ENCODE data around the gene SGMS1. TPM values are rescaled to one million over a fixed set of nuclear protein-coding genes. Genes with fewer than 3 reads are reported as not detected.

Gene SGMS1
- total RNA-seq, 1 donor from 2014 or later = 14.2 TPM

- no peak for DNase-seq
- no peaks in the 10 kb centered on the region for H3K9me3 Mint-ChIP-seq
- H3K27me3 Mint-ChIP-seq = no peaks in the 10 kb centered on the region
- no peaks in the 10 kb centered on the region for H3K36me3 Mint-ChIP-seq (ENCODE audit: low read depth)
- intact Hi-C loops (cut with micrococcal nuclease) = loop anchor here (1.0 kb wide), 1 partner anchor 7 kb away; no protein-coding TSS in a partner anchor
- H3K4me3 Mint-ChIP-seq = no peak overlapping the region
- H3K4me1 Mint-ChIP-seq = peaks cover 19% of the 10 kb centered on the region
- H3K27ac Mint-ChIP-seq = no peak overlapping the region
Observed at GRCh38 chr10:50613726-50614443, 9.9 kb downstream of the SGMS1 start.

DNA sequence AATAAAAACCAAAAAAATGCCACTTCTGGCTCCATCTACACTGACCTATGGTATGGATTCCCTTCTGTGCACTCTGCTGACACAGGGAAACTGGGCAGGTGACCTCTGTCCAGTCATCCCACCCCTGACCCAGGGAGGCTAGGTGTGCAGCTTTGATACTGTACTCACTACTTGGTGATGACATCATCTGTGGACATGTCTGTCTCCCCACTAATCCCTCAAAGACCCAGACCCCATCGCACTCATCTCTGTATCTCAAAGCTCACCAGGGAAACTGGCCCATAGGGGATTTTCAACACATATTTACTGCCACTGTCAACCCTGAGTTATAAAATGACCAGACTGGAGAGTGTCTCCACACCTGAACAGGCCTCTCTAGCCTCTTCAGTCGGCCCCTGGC, 10.6 kb downstream of the SGMS1 start:
- Mint-ChIP-seq H3K27ac (no peak overlapping the region), H3K4me3 (no peak overlapping the region), H3K9me3 (no peaks in the 10 kb centered on the region), H3K36me3 (ENCODE audit: low read depth) (no peaks in the 10 kb centered on the region), H3K27me3 (no peaks in the 10 kb centered on the region), H3K4me1 (peaks cover 13% of the 10 kb centered on the region)
- DNase-seq = no peak
- intact Hi-C loops (cut with micrococcal nuclease) = loop anchor here (1.0 kb wide), 1 partner anchor 8 kb away; no protein-coding TSS in a partner anchor

GRCh38 chr10:50610368-50610767, 13.4 kb downstream of the SGMS1 start:
- intact Hi-C loops (cut with micrococcal nuclease) = no loop called here
- no peak for DNase-seq
- Mint-ChIP-seq H3K36me3 (ENCODE audit: low read depth) (no peaks in the 10 kb centered on the region), H3K4me3 (no peak overlapping the region), H3K4me1 (peaks cover 23% of the 10 kb centered on the region), H3K27ac (no peak overlapping the region), H3K9me3 (no peaks in the 10 kb centered on the region), H3K27me3 (no peaks in the 10 kb centered on the region)

- no peaks in the 10 kb centered on the region for H3K27me3 Mint-ChIP-seq
- no peak overlapping the region for H3K27ac Mint-ChIP-seq
- H3K4me1 Mint-ChIP-seq = peaks cover 28% of the 10 kb centered on the region
- H3K4me3 Mint-ChIP-seq = no peak overlapping the region
- H3K36me3 Mint-ChIP-seq (ENCODE audit: low read depth) = no peaks in the 10 kb centered on the region
- intact Hi-C loops (cut with micrococcal nuclease) = no loop called here
- no peaks in the 10 kb centered on the region for H3K9me3 Mint-ChIP-seq
- no peak for DNase-seq
Observed at GRCh38 chr10:50607356-50607925, 16.3 kb downstream of the SGMS1 start.

GRCh38 chr10:50605951-50606270, 17.8 kb downstream of the SGMS1 start:
- Mint-ChIP-seq H3K4me1 (peaks cover 26% of the 10 kb centered on the region), H3K36me3 (ENCODE audit: low read depth) (no peaks in the 10 kb centered on the region), H3K27ac (no peak overlapping the region), H3K27me3 (no peaks in the 10 kb centered on the region), H3K4me3 (no peak overlapping the region), H3K9me3 (no peaks in the 10 kb centered on the region)
- intact Hi-C loops (cut with micrococcal nuclease) = no loop called here
- DNase-seq = no peak

- intact Hi-C loops (cut with micrococcal nuclease) = no loop called here
- H3K36me3 Mint-ChIP-seq (ENCODE audit: low read depth) = no peaks in the 10 kb centered on the region
- no peak overlapping the region for H3K27ac Mint-ChIP-seq
- DNase-seq = no peak
- no peak overlapping the region for H3K4me3 Mint-ChIP-seq
- peaks cover 30% of the 10 kb centered on the region for H3K4me1 Mint-ChIP-seq
- H3K27me3 Mint-ChIP-seq = no peaks in the 10 kb centered on the region
- H3K9me3 Mint-ChIP-seq = no peaks in the 10 kb centered on the region
Observed at GRCh38 chr10:50605269-50605950, 18.3 kb downstream of the SGMS1 start.

DNA sequence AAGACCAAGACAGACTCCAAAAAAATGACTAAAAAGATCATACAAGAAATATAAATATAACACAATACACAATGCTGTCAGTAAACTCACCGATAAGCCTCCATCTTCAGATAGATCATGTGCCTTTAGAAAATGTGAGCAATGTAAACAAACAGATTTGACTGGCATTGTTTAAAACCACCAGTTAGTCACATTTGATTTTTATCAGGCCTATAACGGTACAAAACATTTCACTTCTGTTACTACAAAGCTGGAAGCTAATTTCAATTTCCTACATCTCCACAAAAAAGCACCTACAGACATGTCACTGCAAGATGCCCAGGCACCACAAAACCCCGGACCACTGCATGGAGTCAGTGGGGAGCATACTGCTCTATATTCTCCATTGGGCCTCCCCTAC, 18.9 kb downstream of the SGMS1 start:
- DNase-seq = no peak
- intact Hi-C loops (cut with micrococcal nuclease) = no loop called here
- peaks cover 30% of the 10 kb centered on the region for H3K4me1 Mint-ChIP-seq
- no peaks in the 10 kb centered on the region for H3K27me3 Mint-ChIP-seq
- H3K9me3 Mint-ChIP-seq = no peaks in the 10 kb centered on the region
- H3K36me3 Mint-ChIP-seq (ENCODE audit: low read depth) = no peaks in the 10 kb centered on the region
- no peak overlapping the region for H3K4me3 Mint-ChIP-seq
- H3K27ac Mint-ChIP-seq = no peak overlapping the region

GRCh38 chr10:50604049-50604640, 19.6 kb downstream of the SGMS1 start:
- Mint-ChIP-seq H3K4me3 (no peak overlapping the region), H3K27ac (no peak overlapping the region), H3K36me3 (ENCODE audit: low read depth) (no peaks in the 10 kb centered on the region), H3K27me3 (no peaks in the 10 kb centered on the region), H3K4me1 (peaks cover 30% of the 10 kb centered on the region), H3K9me3 (no peaks in the 10 kb centered on the region)
- DNase-seq = no peak
- intact Hi-C loops (cut with micrococcal nuclease) = no loop called here

GRCh38 chr10:50603151-50603850, 20.5 kb downstream of the SGMS1 start:
- intact Hi-C loops (cut with micrococcal nuclease) = no loop called here
- H3K36me3 Mint-ChIP-seq (ENCODE audit: low read depth) = no peaks in the 10 kb centered on the region
- H3K4me3 Mint-ChIP-seq = no peak overlapping the region
- peaks cover 34% of the 10 kb centered on the region for H3K4me1 Mint-ChIP-seq
- H3K9me3 Mint-ChIP-seq = no peaks in the 10 kb centered on the region
- no peak for DNase-seq
- H3K27ac Mint-ChIP-seq = no peak overlapping the region
- H3K27me3 Mint-ChIP-seq = no peaks in the 10 kb centered on the region

- no peak for DNase-seq
- Mint-ChIP-seq H3K4me1 (peaks cover 26% of the 10 kb centered on the region), H3K4me3 (no peak overlapping the region), H3K36me3 (ENCODE audit: low read depth) (no peaks in the 10 kb centered on the region), H3K27me3 (no peaks in the 10 kb centered on the region), H3K27ac (no peak overlapping the region), H3K9me3 (no peaks in the 10 kb centered on the region)
- intact Hi-C loops (cut with micrococcal nuclease) = no loop called here
Observed at GRCh38 chr10:50601974-50602373, 21.8 kb downstream of the SGMS1 start.

- H3K9me3 Mint-ChIP-seq = no peaks in the 10 kb centered on the region
- intact Hi-C loops (cut with micrococcal nuclease) = no loop called here
- no peaks in the 10 kb centered on the region for H3K27me3 Mint-ChIP-seq
- H3K4me1 Mint-ChIP-seq = peaks cover 24% of the 10 kb centered on the region
- H3K27ac Mint-ChIP-seq = no peak overlapping the region
- H3K4me3 Mint-ChIP-seq = no peak overlapping the region
- DNase-seq = no peak
- no peaks in the 10 kb centered on the region for H3K36me3 Mint-ChIP-seq (ENCODE audit: low read depth)
Observed at GRCh38 chr10:50600831-50601477, 22.8 kb downstream of the SGMS1 start.

DNA sequence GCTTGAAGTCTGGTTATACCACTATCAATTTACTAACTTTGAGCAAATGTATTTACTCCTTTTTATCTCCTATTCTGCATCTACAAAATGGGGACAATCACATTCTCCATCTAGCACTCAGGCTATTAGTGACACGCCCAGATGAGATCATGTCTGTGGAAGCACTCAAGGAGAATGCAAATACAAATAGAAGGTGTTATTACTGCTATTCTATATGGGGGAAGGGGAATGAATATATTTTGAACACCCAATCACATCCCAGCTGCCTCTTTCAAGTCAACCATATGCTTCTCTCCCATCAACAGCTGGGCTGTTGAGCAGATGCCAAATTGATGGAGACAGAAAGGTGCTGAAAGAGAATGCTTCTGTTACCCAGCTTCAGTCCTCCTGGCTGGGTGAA, 23.5 kb downstream of the SGMS1 start:
- no peaks in the 10 kb centered on the region for H3K27me3 Mint-ChIP-seq
- peaks cover 20% of the 10 kb centered on the region for H3K4me1 Mint-ChIP-seq
- H3K9me3 Mint-ChIP-seq = no peaks in the 10 kb centered on the region
- H3K4me3 Mint-ChIP-seq = no peak overlapping the region
- H3K27ac Mint-ChIP-seq = no peak overlapping the region
- intact Hi-C loops (cut with micrococcal nuclease) = no loop called here
- no peaks in the 10 kb centered on the region for H3K36me3 Mint-ChIP-seq (ENCODE audit: low read depth)
- DNase-seq = no peak

- Mint-ChIP-seq H3K36me3 (ENCODE audit: low read depth) (no peaks in the 10 kb centered on the region), H3K27me3 (no peaks in the 10 kb centered on the region), H3K9me3 (no peaks in the 10 kb centered on the region), H3K4me3 (no peak overlapping the region), H3K27ac (no peak overlapping the region), H3K4me1 (peaks cover 14% of the 10 kb centered on the region)
- intact Hi-C loops (cut with micrococcal nuclease) = no loop called here
- DNase-seq = no peak
Observed at GRCh38 chr10:50596897-50597296, 26.9 kb downstream of the SGMS1 start.

All from activated CD4-positive, alpha-beta T cell treated with anti-CD3 and anti-CD28 coated beads, Interleukin-2, amount 10 ng/mL, durations not matched to agents 24 days and 14 days (primary cell).